ENCODE data around the gene PSMD6.

DNA sequence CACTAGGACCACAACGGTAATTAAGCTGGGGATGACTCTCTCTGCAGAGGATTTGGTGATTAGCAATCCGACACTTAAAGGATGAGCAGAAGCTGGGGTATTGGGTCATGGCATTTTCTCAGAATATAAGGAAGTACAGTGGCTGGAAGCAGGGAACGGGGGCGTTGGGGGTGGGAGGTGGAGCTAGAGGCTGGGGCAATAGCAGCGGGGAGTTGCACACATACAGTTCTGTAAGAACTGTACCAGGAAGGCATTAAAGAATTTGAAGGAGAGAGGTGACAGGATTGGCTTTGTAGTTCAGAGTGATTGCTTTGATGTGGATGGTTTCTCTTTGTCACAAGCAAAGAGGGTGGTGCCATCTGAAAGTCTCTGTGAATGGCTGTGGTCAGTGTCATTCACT is 28.2 kb downstream of the PSMD6 start:
- TF ChIP-seq, protein P1, sequence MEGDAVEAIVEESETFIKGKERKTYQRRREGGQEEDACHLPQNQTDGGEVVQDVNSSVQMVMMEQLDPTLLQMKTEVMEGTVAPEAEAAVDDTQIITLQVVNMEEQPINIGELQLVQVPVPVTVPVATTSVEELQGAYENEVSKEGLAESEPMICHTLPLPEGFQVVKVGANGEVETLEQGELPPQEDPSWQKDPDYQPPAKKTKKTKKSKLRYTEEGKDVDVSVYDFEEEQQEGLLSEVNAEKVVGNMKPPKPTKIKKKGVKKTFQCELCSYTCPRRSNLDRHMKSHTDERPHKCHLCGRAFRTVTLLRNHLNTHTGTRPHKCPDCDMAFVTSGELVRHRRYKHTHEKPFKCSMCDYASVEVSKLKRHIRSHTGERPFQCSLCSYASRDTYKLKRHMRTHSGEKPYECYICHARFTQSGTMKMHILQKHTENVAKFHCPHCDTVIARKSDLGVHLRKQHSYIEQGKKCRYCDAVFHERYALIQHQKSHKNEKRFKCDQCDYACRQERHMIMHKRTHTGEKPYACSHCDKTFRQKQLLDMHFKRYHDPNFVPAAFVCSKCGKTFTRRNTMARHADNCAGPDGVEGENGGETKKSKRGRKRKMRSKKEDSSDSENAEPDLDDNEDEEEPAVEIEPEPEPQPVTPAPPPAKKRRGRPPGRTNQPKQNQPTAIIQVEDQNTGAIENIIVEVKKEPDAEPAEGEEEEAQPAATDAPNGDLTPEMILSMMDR (conservative IDR thresholded peaks at IDR 0.05; ENCODE audit: low read depth, low read length): no peak
- no peak for TF ChIP-seq EZH2 (IDR thresholded peaks at IDR 0.05; ENCODE audit: borderline replicate concordance, low read depth, low read length, poor library complexity, severe bottlenecking)
